HepG2 (cell line): ENCODE data around the gene PRKN. TPM values are rescaled to one million over a fixed set of nuclear protein-coding genes. Genes with fewer than 3 reads are reported as not detected.

Source experiments
- ATAC-seq: fragments of 200-7000 bp; cut with Tn5 transposase; 3 replicates; pipeline ENCODE4 v1.9.1; 2020; ENCODE audit warnings: mild to moderate bottlenecking, moderate library complexity
- BruUV-seq: library from RNA; stranded (reverse); fragments of 400-500 nt; replicated peaks from 2 replicates; lab custom pipeline; 2021; lab: Mats Ljungman, UMichigan
- CTCF ChIA-PET: fragments of 300-600 bp; formaldehyde crosslinking; extraction: SDS; loops from one replicate; lab custom pipeline; 2021; ENCODE audit warnings: low total read pairs, inconsistent platforms, low intra/inter-chr PET ratio; lab: Yijun Ruan, JAX
- POLR2A ChIA-PET: fragments of 350-600 bp; sonication (Branson Sonifier 250); formaldehyde crosslinking; loops from one replicate; lab custom pipeline; 2020; ENCODE audit warnings: antibody characterized with exemption, inconsistent platforms; lab: Yijun Ruan, JAX
- DNase-seq: peaks from one replicate; pipeline ENCODE4 v3.0.0-alpha.2; 2015; ENCODE audit warnings: low spot score
- FAIRE-seq: peaks from 3 replicates; lab custom pipeline; 2011; peaks lifted over from hg19 to GRCh38; lab: Jason Lieb, UNC
- H2AFZ ChIP-seq: one replicate; pipeline ENCODE4 v1.6.1; 2011; ENCODE audit warnings: low read length, inconsistent platforms
- H3K27ac ChIP-seq: fragments of 300-600 bp; 3 replicates; pipeline ENCODE4 v1.8.0; 2011; ENCODE audit warnings: mixed run types, mild to moderate bottlenecking, mixed read lengths, low read length, inconsistent platforms; ENCODE audit not compliant: insufficient read depth; ENCODE audit errors: extremely low read length
- H3K27me3 ChIP-seq, 2 experiments: fragments of 200-600 bp in 1 of 2; 2 replicates in 1 of 2; 3 replicates in 1 of 2; pipeline versions ENCODE4 v1.6.0 to v1.8.0; 2011; ENCODE audit warnings: low read length in 2 of 2, mild to moderate bottlenecking in 2 of 2, moderate library complexity in 2 of 2, inconsistent platforms in 1 of 2; ENCODE audit not compliant: insufficient read depth in 2 of 2, control insufficient read depth in 1 of 2
- H3K36me3 ChIP-seq, 2 experiments: fragments of 200-600 bp in 1 of 2; replicated peaks in 1 of 2; 2 replicates in 1 of 2; 3 replicates in 1 of 2; pipeline versions ENCODE4 v1.5.1 to v1.8.0; 2011; ENCODE audit warnings: low read length in 2 of 2, inconsistent platforms in 1 of 2; ENCODE audit not compliant: insufficient read depth in 2 of 2, control insufficient read depth in 1 of 2
- H3K4me1 ChIP-seq: 2 replicates; pipeline ENCODE4 v1.5.1; 2012; ENCODE audit warnings: low read length, inconsistent platforms; ENCODE audit not compliant: insufficient read depth
- H3K4me2 ChIP-seq: 2 replicates; pipeline ENCODE4 v1.6.0; 2011; ENCODE audit warnings: low read depth, low read length, inconsistent platforms
- H3K4me3 ChIP-seq, 3 experiments: fragments of 200-600 bp in 1 of 3; sonication (generic), shearing (Covaris generic) in 1 of 3; replicated peaks in 1 of 3; 2 replicates each; pipeline ENCODE4 v1.5.1; 2011 to 2016; ENCODE audit warnings: low read length in 3 of 3, inconsistent platforms in 2 of 3, low read depth in 2 of 3, mild to moderate bottlenecking in 2 of 3, control low read depth in 1 of 3, mixed read lengths in 1 of 3; ENCODE audit not compliant: insufficient read depth in 1 of 3
- H3K79me2 ChIP-seq: one replicate; pipeline ENCODE4 v1.6.1; 2011; ENCODE audit warnings: low read length, inconsistent platforms; ENCODE audit not compliant: insufficient read depth
- H3K9ac ChIP-seq: 2 replicates; pipeline ENCODE4 v1.6.0; 2011; ENCODE audit warnings: mild to moderate bottlenecking, low read depth, low read length, inconsistent platforms; ENCODE audit not compliant: insufficient read depth
- H3K9me3 ChIP-seq: 2 replicates; pipeline ENCODE4 v1.5.1; 2012; ENCODE audit warnings: mild to moderate bottlenecking, low read length
- H4K20me1 ChIP-seq: 2 replicates; pipeline ENCODE4 v1.6.0; 2011; ENCODE audit warnings: inconsistent platforms, mild to moderate bottlenecking, low read length, moderate library complexity; ENCODE audit not compliant: insufficient read depth
- CC2D1A ChIP-seq: sonication (generic); formaldehyde crosslinking; IDR thresholded peaks from 2 replicates; pipeline ENCODE4 v1.8.1; 2023; ENCODE audit warnings: mild to moderate bottlenecking, missing genetic modification reagents
- CENPBD1 ChIP-seq: sonication (generic); formaldehyde crosslinking; IDR thresholded peaks from 2 replicates; pipeline ENCODE4 v1.8.0; 2022; ENCODE audit warnings: missing genetic modification reagents, low read depth, mild to moderate bottlenecking, borderline replicate concordance
- ETS1 ChIP-seq: sonication (generic); formaldehyde crosslinking; IDR thresholded peaks from 2 replicates; pipeline ENCODE4 v1.4.0; 2020; ENCODE audit warnings: missing genetic modification reagents
- MAFF ChIP-seq: IDR thresholded peaks from 2 replicates; pipeline ENCODE4 v1.6.1; 2011; ENCODE audit warnings: low read depth, low read length, improper control_type of control experiment
- MAFK ChIP-seq, 2 experiments: IDR thresholded peaks in 1 of 2; conservative IDR thresholded peaks in 1 of 2; 2 replicates each; pipeline ENCODE4 v1.6.1; 2011; ENCODE audit warnings: improper control_type of control experiment in 2 of 2, low read length in 2 of 2
- MXD3 ChIP-seq: IDR thresholded peaks from 2 replicates; pipeline ENCODE4 v1.6.1; 2016; ENCODE audit warnings: mild to moderate bottlenecking, missing biosample characterization, missing genetic modification reagents
- NFE2L2 ChIP-seq: fragments of 150-350 bp; IDR thresholded peaks from 2 replicates; pipeline ENCODE4 v1.6.1; 2014; ENCODE audit warnings: low read length
- ZBTB10 ChIP-seq: sonication (generic); formaldehyde crosslinking; IDR thresholded peaks from 2 replicates; pipeline ENCODE4 v1.4.0; 2020; ENCODE audit warnings: missing genetic modification reagents, borderline replicate concordance
- ZNF281 ChIP-seq: sonication (generic); formaldehyde crosslinking; IDR thresholded peaks from 2 replicates; pipeline ENCODE4 v1.4.0; 2020; ENCODE audit warnings: missing genetic modification reagents, borderline replicate concordance
- ZNF552 ChIP-seq: sonication (generic); formaldehyde crosslinking; IDR thresholded peaks from 2 replicates; pipeline ENCODE4 v1.9.0; 2022; ENCODE audit warnings: missing genetic modification reagents, mild to moderate bottlenecking, borderline replicate concordance
- ZNF749 ChIP-seq: sonication (generic); formaldehyde crosslinking; IDR thresholded peaks from 2 replicates; pipeline ENCODE4 v1.8.0; 2022; ENCODE audit warnings: mild to moderate bottlenecking, missing genetic modification reagents, moderate library complexity, borderline replicate concordance
- ZUFSP ChIP-seq: sonication (generic); formaldehyde crosslinking; IDR thresholded peaks from 2 replicates; pipeline ENCODE4 v1.9.0; 2021; ENCODE audit warnings: missing genetic modification reagents, mild to moderate bottlenecking, borderline replicate concordance
- WGBS: methylation state at CpG from one replicate; pipeline ENCODE4 v1.1.6; 2017; ENCODE audit warnings: low lambda C conversion rate; 5-methylcytosine and 5-hydroxymethylcytosine counted together
- in situ Hi-C: cut with HindIII; loops from 2 replicates; pipeline ENCODE4 v1.10.0; 2017; ENCODE audit warnings: low pct_unique_long_range_greater_than_20kb; ENCODE audit not compliant: extremely low pct_ligation_motif_present
- intact Hi-C: fragments of 100-400 bp; cut with micrococcal nuclease; formaldehyde crosslinking; loops from one replicate; pipeline ENCODE4 v1.10.0; 2022; ENCODE audit not compliant: unreplicated experiment
- polyA plus RNA-seq, 8 experiments: library from polyadenylated mRNA; depleted of rRNA in 3 of 8; stranded (reverse) in 7 of 8; unstranded in 1 of 8; fragments of >200 nt; fragmentation: Illumina TruSeq in 4 of 8; extraction: Trizol in 4 of 8; gene quantifications; 2 replicates each; pipeline versions ENCODE4 v1.2.1 to v1.2.3, GENCODE V29; 2011 to 2016; ENCODE audit warnings: low read depth in 4 of 8, missing spikeins in 1 of 8, mixed read lengths in 1 of 8; ENCODE audit not compliant: insufficient read depth in 1 of 8
- total RNA-seq, 5 experiments: library from RNA; depleted of rRNA; stranded (reverse); fragments of >200 nt; fragmentation: Illumina TruSeq; extraction: Trizol; gene quantifications; 2 replicates each; pipeline ENCODE4 v1.2.3, GENCODE V29; 2016; ENCODE audit warnings: low read depth in 1 of 5

Gene PRKN
- total and polyA plus RNA-seq, 2 of the 13 experiments (the other 11 are each of a cell fraction or from before 2014, with no cell fraction given) = 0.31 to 0.44 TPM

GRCh38 chr6:162068340-162068739 is 659.2 kb downstream of the PRKN start (continued):
- no peak for TF ChIP-seq ETS1 (CRISPR knock-in tag)

GRCh38 chr6:162063666-162064065 is 663.9 kb downstream of the PRKN start:
- no peaks in the 10 kb centered on the region for H3K79me2 ChIP-seq
- no peaks in the 10 kb centered on the region for H4K20me1 ChIP-seq
- H3K4me1 ChIP-seq = peaks cover 5% of the 10 kb centered on the region
- intact Hi-C loops = no loop called here
- DNase-seq = no peak
- TF ChIP-seq CC2D1A (CRISPR knock-in tag) (no peak), ZNF281 (no peak), MAFK (conservative IDR thresholded peaks at IDR 0.05 in 1 of 2, IDR thresholded peaks at IDR 0.05 in 1 of 2; ENCODE audit: low read length in 2 of 2) (peak; percentile 83 to 88), ZUFSP (CRISPR knock-in tag) (no peak), MAFF (peak; percentile 71), MXD3 (CRISPR knock-in tag) (no peak), ZNF552 (CRISPR knock-in tag) (no peak), ZNF749 (CRISPR knock-in tag) (no peak), CENPBD1 (CRISPR knock-in tag) (no peak), NFE2L2 (peak; percentile 91), ZBTB10 (CRISPR knock-in tag) (no peak)
- TF ChIP-seq, all 625 proteins: peak for 3
- ATAC-seq = no peak
- H3K36me3 ChIP-seq = no peaks in the 10 kb centered on the region
- in situ Hi-C loops = no loop called here
- no peak overlapping the region for H2AFZ ChIP-seq
- H3K27ac ChIP-seq = no peak overlapping the region
- no peak for FAIRE-seq
- WGBS = 54% methylated on average over 9 of the region's 9 CpGs
- no peaks in the 10 kb centered on the region for H3K27me3 ChIP-seq
- no peak overlapping the region for H3K4me3 ChIP-seq
- no peak overlapping the region for H3K9ac ChIP-seq
- CTCF ChIA-PET = no interaction called here
- no peak overlapping the region for H3K4me2 ChIP-seq
- no TSS peak for BruUV-seq
- POLR2A ChIA-PET = no interaction called here
- no peaks in the 10 kb centered on the region for H3K9me3 ChIP-seq
